Parathyroid adenoma (tissue), 2 donors: Measurements from ENCODE around the gene ELOVL5.

Experiments
- H2AFZ ChIP-seq: fragments of 300-600 bp; sonication (generic); one replicate; pipeline ENCODE4 v1.7.0; 2017; ENCODE audit warnings: antibody characterized with exemption, mild to moderate bottlenecking
- H3K27ac ChIP-seq: fragments of 300-600 bp; sonication (generic); one replicate; pipeline ENCODE4 v1.7.0; 2017
- H3K27me3 ChIP-seq: fragments of 300-600 bp; sonication (generic); one replicate; pipeline ENCODE4 v1.7.0; 2017; ENCODE audit warnings: low read length; ENCODE audit not compliant: control insufficient read depth, insufficient read depth
- H3K36me3 ChIP-seq: fragments of 300-600 bp; sonication (generic); one replicate; pipeline ENCODE4 v1.7.0; 2017; ENCODE audit warnings: low read length; ENCODE audit not compliant: control insufficient read depth, insufficient read depth
- H3K4me1 ChIP-seq: fragments of 300-600 bp; sonication (generic); one replicate; pipeline ENCODE4 v1.7.0; 2017; ENCODE audit warnings: control low read depth
- H3K4me2 ChIP-seq: fragments of 300-600 bp; sonication (generic); one replicate; pipeline ENCODE4 v1.7.0; 2017; ENCODE audit warnings: low read length
- H3K4me3 ChIP-seq: fragments of 300-600 bp; sonication (generic); one replicate; pipeline ENCODE4 v1.7.0; 2017; ENCODE audit warnings: low read depth, low read length
- H3K79me2 ChIP-seq: fragments of 300-600 bp; sonication (generic); one replicate; pipeline ENCODE4 v1.7.0; 2017; ENCODE audit warnings: control low read depth
- H3K9ac ChIP-seq: fragments of 300-600 bp; sonication (generic); one replicate; pipeline ENCODE4 v1.7.0; 2017; ENCODE audit warnings: mild to moderate bottlenecking
- H3K9me3 ChIP-seq: fragments of 300-600 bp; sonication (generic); one replicate; pipeline ENCODE4 v1.7.0; 2017; ENCODE audit warnings: low read length; ENCODE audit not compliant: control insufficient read depth
- TF ChIP-seq, protein P1 (sequence below): fragments of 300-600 bp; sonication (generic); IDR thresholded peaks from one replicate; pipeline ENCODE4 v1.7.0; 2017; ENCODE audit warnings: antibody characterized with exemption, mild to moderate bottlenecking
- donor health status: primary hyperparathyroidism.

ELOVL5 gene

GRCh38 chr6:53290537-53291510, 57.9 kb downstream of the ELOVL5 start:
- no peak overlapping the region for H3K27ac ChIP-seq
- H3K9ac ChIP-seq, result no peak overlapping the region
- H3K4me2 ChIP-seq, result no peak overlapping the region
- no peaks in the 10 kb centered on the region for H3K4me1 ChIP-seq
- H3K36me3 ChIP-seq, result no peaks in the 10 kb centered on the region
- no peak overlapping the region for H2AFZ ChIP-seq
- TF ChIP-seq, protein P1, sequence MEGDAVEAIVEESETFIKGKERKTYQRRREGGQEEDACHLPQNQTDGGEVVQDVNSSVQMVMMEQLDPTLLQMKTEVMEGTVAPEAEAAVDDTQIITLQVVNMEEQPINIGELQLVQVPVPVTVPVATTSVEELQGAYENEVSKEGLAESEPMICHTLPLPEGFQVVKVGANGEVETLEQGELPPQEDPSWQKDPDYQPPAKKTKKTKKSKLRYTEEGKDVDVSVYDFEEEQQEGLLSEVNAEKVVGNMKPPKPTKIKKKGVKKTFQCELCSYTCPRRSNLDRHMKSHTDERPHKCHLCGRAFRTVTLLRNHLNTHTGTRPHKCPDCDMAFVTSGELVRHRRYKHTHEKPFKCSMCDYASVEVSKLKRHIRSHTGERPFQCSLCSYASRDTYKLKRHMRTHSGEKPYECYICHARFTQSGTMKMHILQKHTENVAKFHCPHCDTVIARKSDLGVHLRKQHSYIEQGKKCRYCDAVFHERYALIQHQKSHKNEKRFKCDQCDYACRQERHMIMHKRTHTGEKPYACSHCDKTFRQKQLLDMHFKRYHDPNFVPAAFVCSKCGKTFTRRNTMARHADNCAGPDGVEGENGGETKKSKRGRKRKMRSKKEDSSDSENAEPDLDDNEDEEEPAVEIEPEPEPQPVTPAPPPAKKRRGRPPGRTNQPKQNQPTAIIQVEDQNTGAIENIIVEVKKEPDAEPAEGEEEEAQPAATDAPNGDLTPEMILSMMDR, result no peak
- H3K79me2 ChIP-seq, result no peaks in the 10 kb centered on the region
- H3K4me3 ChIP-seq, result no peak overlapping the region
- no peaks in the 10 kb centered on the region for H3K27me3 ChIP-seq
- no peaks in the 10 kb centered on the region for H3K9me3 ChIP-seq

- Histone ChIP-seq H3K9me3 (no peaks in the 10 kb centered on the region), H3K4me2 (no peak overlapping the region), H3K36me3 (no peaks in the 10 kb centered on the region), H3K27me3 (no peaks in the 10 kb centered on the region), H3K79me2 (no peaks in the 10 kb centered on the region), H3K9ac (no peak overlapping the region), H3K4me3 (no peak overlapping the region), H3K27ac (no peak overlapping the region), H3K4me1 (no peaks in the 10 kb centered on the region), H2AFZ (no peak overlapping the region)
- TF ChIP-seq, protein P1, result no peak
Observed at GRCh38 chr6:53287336-53288225, 61.2 kb downstream of the ELOVL5 start.

- Histone ChIP-seq H3K4me1 (peaks cover 4% of the 10 kb centered on the region), H3K4me2 (no peak overlapping the region), H3K27me3 (no peaks in the 10 kb centered on the region), H3K9ac (no peak overlapping the region), H3K27ac (no peak overlapping the region), H3K36me3 (no peaks in the 10 kb centered on the region), H3K9me3 (no peaks in the 10 kb centered on the region), H3K4me3 (no peak overlapping the region), H2AFZ (no peak overlapping the region), H3K79me2 (no peaks in the 10 kb centered on the region)
- TF ChIP-seq, protein P1, result no peak
Observed at GRCh38 chr6:53284901-53285300, 63.8 kb downstream of the ELOVL5 start.

GRCh38 chr6:53282741-53283140, 66.0 kb downstream of the ELOVL5 start:
- no peaks in the 10 kb centered on the region for H3K27me3 ChIP-seq
- no peaks in the 10 kb centered on the region for H3K36me3 ChIP-seq
- no peak overlapping the region for H3K4me3 ChIP-seq
- no peaks in the 10 kb centered on the region for H3K9me3 ChIP-seq
- no peak overlapping the region for H3K4me2 ChIP-seq
- no peak overlapping the region for H2AFZ ChIP-seq
- TF ChIP-seq, protein P1, result no peak
- no peaks in the 10 kb centered on the region for H3K79me2 ChIP-seq
- peaks cover 4% of the 10 kb centered on the region for H3K4me1 ChIP-seq
- H3K9ac ChIP-seq, result no peak overlapping the region
- no peak overlapping the region for H3K27ac ChIP-seq
